Measurements from ENCODE around the gene GPR180. TPM values are rescaled to one million over a fixed set of nuclear protein-coding genes. Genes with fewer than 3 reads are reported as not detected.
"Not testable (repeated sequence)": the region's sequence is repeated elsewhere in the genome, so short reads cannot be mapped to it uniquely, and the experiment has no call there.

GPR180 gene
- total RNA-seq, 2 experiments from 2014 or later = 7.2 to 7.5 TPM

GRCh38 chr13:94636942-94637578 is 35.4 kb downstream of the GPR180 start:
- Mint-ChIP-seq H3K36me3 (peaks cover 11% of the 10 kb centered on the region), H3K4me1 (no peaks in the 10 kb centered on the region), H3K27ac (no peak overlapping the region), H3K9me3 (ENCODE audit: low read depth) (no peaks in the 10 kb centered on the region), H3K27me3 (peaks cover 6% of the 10 kb centered on the region), H3K4me3 (no peak overlapping the region)
- ATAC-seq (no peak), DNase-seq (no peak)
- CTCF ChIA-PET = no interaction called here

GRCh38 chr13:94637677-94638076 is 36.0 kb downstream of the GPR180 start:
- H3K27ac Mint-ChIP-seq; H3K4me1 Mint-ChIP-seq; CTCF ChIA-PET; H3K9me3 Mint-ChIP-seq (ENCODE audit: low read depth); H3K4me3 Mint-ChIP-seq; H3K27me3 Mint-ChIP-seq; ATAC-seq; DNase-seq: not testable (repeated sequence)
- H3K36me3 Mint-ChIP-seq = peaks cover 11% of the 10 kb centered on the region

- CTCF ChIA-PET = interaction anchor here (1.2 kb wide), 1 partner anchor 31 kb away, joined by 3 read pairs; no protein-coding TSS in a partner anchor
- H3K27me3 Mint-ChIP-seq = peaks cover 6% of the 10 kb centered on the region
- ATAC-seq = no peak
- H3K4me3 Mint-ChIP-seq = no peak overlapping the region
- no peak for DNase-seq
- H3K27ac Mint-ChIP-seq = no peak overlapping the region
- H3K4me1 Mint-ChIP-seq = no peaks in the 10 kb centered on the region
- H3K36me3 Mint-ChIP-seq = no peaks in the 10 kb centered on the region
- H3K9me3 Mint-ChIP-seq (ENCODE audit: low read depth) = no peaks in the 10 kb centered on the region
These were observed 39.1 kb downstream of the GPR180 start for GRCh38 chr13:94640721-94641120.

GRCh38 chr13:94641409-94641941 is 39.8 kb downstream of the GPR180 start:
- DNase-seq = no peak
- H3K27me3 Mint-ChIP-seq = peaks cover 6% of the 10 kb centered on the region
- CTCF ChIA-PET = interaction anchor here (1.2 to 1.6 kb wide), 2 partner anchors 24 to 30 kb away, joined by 3 to 5 read pairs; no protein-coding TSS in a partner anchor
- no peaks in the 10 kb centered on the region for H3K9me3 Mint-ChIP-seq (ENCODE audit: low read depth)
- no peak for ATAC-seq
- H3K4me1 Mint-ChIP-seq = no peaks in the 10 kb centered on the region
- H3K36me3 Mint-ChIP-seq = no peaks in the 10 kb centered on the region
- H3K4me3 Mint-ChIP-seq = no peak overlapping the region
- no peak overlapping the region for H3K27ac Mint-ChIP-seq

GRCh38 chr13:94646904-94647303 is 45.2 kb downstream of the GPR180 start:
- no peaks in the 10 kb centered on the region for H3K4me1 Mint-ChIP-seq
- H3K9me3 Mint-ChIP-seq (ENCODE audit: low read depth) = no peaks in the 10 kb centered on the region
- H3K27me3 Mint-ChIP-seq = no peaks in the 10 kb centered on the region
- H3K4me3 Mint-ChIP-seq = no peak overlapping the region
- no peak overlapping the region for H3K27ac Mint-ChIP-seq
- no peak for ATAC-seq
- no peak for DNase-seq
- no peaks in the 10 kb centered on the region for H3K36me3 Mint-ChIP-seq
- CTCF ChIA-PET = no interaction called here

GRCh38 chr13:94656176-94656575 is 54.5 kb downstream of the GPR180 start:
- no peaks in the 10 kb centered on the region for H3K36me3 Mint-ChIP-seq
- H3K27me3 Mint-ChIP-seq = peaks cover 8% of the 10 kb centered on the region
- H3K27ac Mint-ChIP-seq = no peak overlapping the region
- no peak overlapping the region for H3K4me3 Mint-ChIP-seq
- DNase-seq (no peak), ATAC-seq (no peak)
- no peaks in the 10 kb centered on the region for H3K9me3 Mint-ChIP-seq (ENCODE audit: low read depth)
- H3K4me1 Mint-ChIP-seq = peaks cover 12% of the 10 kb centered on the region
- CTCF ChIA-PET = no interaction called here

GRCh38 chr13:94656766-94657165 is 55.1 kb downstream of the GPR180 start:
- H3K4me3 Mint-ChIP-seq = no peak overlapping the region
- peak; percentile 47 for ATAC-seq
- H3K36me3 Mint-ChIP-seq = no peaks in the 10 kb centered on the region
- H3K9me3 Mint-ChIP-seq (ENCODE audit: low read depth) = no peaks in the 10 kb centered on the region
- CTCF ChIA-PET = no interaction called here
- no peak for DNase-seq
- H3K27ac Mint-ChIP-seq = no peak overlapping the region
- H3K27me3 Mint-ChIP-seq = peaks cover 13% of the 10 kb centered on the region
- peaks cover 12% of the 10 kb centered on the region for H3K4me1 Mint-ChIP-seq

- CTCF ChIA-PET = no interaction called here
- DNase-seq = no peak
- Mint-ChIP-seq H3K9me3 (ENCODE audit: low read depth) (no peaks in the 10 kb centered on the region), H3K4me1 (peaks cover 12% of the 10 kb centered on the region), H3K27me3 (peaks cover 16% of the 10 kb centered on the region), H3K4me3 (no peak overlapping the region), H3K27ac (no peak overlapping the region), H3K36me3 (no peaks in the 10 kb centered on the region)
- ATAC-seq = no peak
These were observed 55.5 kb downstream of the GPR180 start for GRCh38 chr13:94657167-94657566.

GRCh38 chr13:94658926-94659597 is 57.4 kb downstream of the GPR180 start:
- CTCF ChIA-PET = interaction anchor here (1.1 kb wide), 1 partner anchor 495 kb away, joined by 3 read pairs; no protein-coding TSS in a partner anchor
- no peak for DNase-seq
- Mint-ChIP-seq H3K27me3 (peaks cover 33% of the 10 kb centered on the region), H3K4me1 (peaks cover 16% of the 10 kb centered on the region), H3K9me3 (ENCODE audit: low read depth) (no peaks in the 10 kb centered on the region), H3K27ac (no peak overlapping the region), H3K4me3 (no peak overlapping the region), H3K36me3 (no peaks in the 10 kb centered on the region)
- ATAC-seq = no peak

- Mint-ChIP-seq H3K4me1 (peaks cover 16% of the 10 kb centered on the region), H3K4me3 (no peak overlapping the region), H3K36me3 (no peaks in the 10 kb centered on the region), H3K27me3 (peaks cover 34% of the 10 kb centered on the region), H3K27ac (no peak overlapping the region), H3K9me3 (ENCODE audit: low read depth) (no peaks in the 10 kb centered on the region)
- CTCF ChIA-PET = interaction anchor here (1.1 kb wide), 1 partner anchor 495 kb away, joined by 3 read pairs; no protein-coding TSS in a partner anchor
- DNase-seq (no peak), ATAC-seq (no peak)
These were observed 57.9 kb downstream of the GPR180 start for GRCh38 chr13:94659598-94659946.

- Mint-ChIP-seq H3K9me3 (ENCODE audit: low read depth) (no peaks in the 10 kb centered on the region), H3K4me3 (no peak overlapping the region), H3K27me3 (peaks cover 37% of the 10 kb centered on the region), H3K27ac (no peak overlapping the region), H3K36me3 (no peaks in the 10 kb centered on the region), H3K4me1 (peaks cover 15% of the 10 kb centered on the region)
- DNase-seq (no peak), ATAC-seq (no peak)
- CTCF ChIA-PET = interaction anchor here (1.0 kb wide), 2 partner anchors 10 to 744 kb away, joined by 3 read pairs; no protein-coding TSS in a partner anchor
These were observed 59.2 kb downstream of the GPR180 start for GRCh38 chr13:94660695-94661326.

- DNase-seq (no peak), ATAC-seq (no peak)
- Mint-ChIP-seq H3K27ac (no peak overlapping the region), H3K9me3 (ENCODE audit: low read depth) (no peaks in the 10 kb centered on the region), H3K4me3 (no peak overlapping the region), H3K4me1 (peaks cover 15% of the 10 kb centered on the region), H3K27me3 (peaks cover 37% of the 10 kb centered on the region), H3K36me3 (no peaks in the 10 kb centered on the region)
- CTCF ChIA-PET = interaction anchor here (1.0 kb wide), 2 partner anchors 11 to 743 kb away, joined by 3 read pairs; no protein-coding TSS in a partner anchor
These were observed 59.7 kb downstream of the GPR180 start for GRCh38 chr13:94661406-94661805.

- Mint-ChIP-seq H3K4me3 (no peak overlapping the region), H3K27ac (no peak overlapping the region), H3K36me3 (no peaks in the 10 kb centered on the region), H3K9me3 (ENCODE audit: low read depth) (no peaks in the 10 kb centered on the region), H3K27me3 (peaks cover 37% of the 10 kb centered on the region), H3K4me1 (peaks cover 11% of the 10 kb centered on the region)
- CTCF ChIA-PET = no interaction called here
- ATAC-seq (no peak), DNase-seq (no peak)
These were observed 60.8 kb downstream of the GPR180 start for GRCh38 chr13:94662274-94662945.
